ENCODE results near the gene TRIM2.
A peak's percentile ranks its signal among the peaks of the same experiment; 100 is the strongest.

The TRIM2 gene

GRCh38 chr4:153342751-153343552, 138.7 kb downstream of the TRIM2 start:
- DNase-seq: no peak

- DNase-seq: peak; percentile 97
Measured at GRCh38 chr4:153344131-153345011, 140.1 kb downstream of the TRIM2 start, which contains the start of gene MND1. Gene MND1, plus strand, starts transcription at chr4:153344688. Its CDS starts 50 bp downstream, at chr4:153344738.

GRCh38 chr4:153345012-153345981, 141.1 kb downstream of the TRIM2 start:
- DNase-seq: peak; percentile 78

- DNase-seq: no peak
Measured at GRCh38 chr4:153346031-153346430, 141.8 kb downstream of the TRIM2 start.

- DNase-seq: no peak
Measured at GRCh38 chr4:153346563-153346962, 142.3 kb downstream of the TRIM2 start.

- DNase-seq: no peak
Measured at GRCh38 chr4:153347117-153347516, 142.9 kb downstream of the TRIM2 start.

- no peak for DNase-seq
Measured at GRCh38 chr4:153348006-153348405, 143.8 kb downstream of the TRIM2 start.

- DNase-seq: no peak
Measured at GRCh38 chr4:153349206-153349805, 145.1 kb downstream of the TRIM2 start.

- DNase-seq: no peak
Measured at GRCh38 chr4:153362184-153362583, 157.9 kb downstream of the TRIM2 start.

- DNase-seq: no peak
Measured at GRCh38 chr4:153364061-153364460, 159.8 kb downstream of the TRIM2 start.

- no peak for DNase-seq
Measured at GRCh38 chr4:153365003-153365402, 160.8 kb downstream of the TRIM2 start.

GRCh38 chr4:153366486-153366885, 162.2 kb downstream of the TRIM2 start:
- no peak for DNase-seq

GRCh38 chr4:153367092-153367491, 162.8 kb downstream of the TRIM2 start:
- DNase-seq: no peak

- no peak for DNase-seq
Measured at GRCh38 chr4:153369021-153369420, 164.8 kb downstream of the TRIM2 start.

GRCh38 chr4:153371701-153372234, 167.5 kb downstream of the TRIM2 start:
- DNase-seq: no peak

GRCh38 chr4:153372967-153373562, 168.8 kb downstream of the TRIM2 start:
- no peak for DNase-seq

- no peak for DNase-seq
Measured at GRCh38 chr4:153374442-153374841, 170.2 kb downstream of the TRIM2 start.

- DNase-seq: no peak
Measured at GRCh38 chr4:153375303-153375702, 171.1 kb downstream of the TRIM2 start.

- no peak for DNase-seq
Measured at GRCh38 chr4:153383131-153383530, 178.9 kb downstream of the TRIM2 start.

- no peak for DNase-seq
Measured at GRCh38 chr4:153384160-153384559, 179.9 kb downstream of the TRIM2 start.

GRCh38 chr4:153385784-153386183, 181.5 kb downstream of the TRIM2 start:
- no peak for DNase-seq

Measured in activated CD8-positive, alpha-beta memory T cell treated with anti-CD3 and anti-CD28 coated beads, Interleukin-2, amount 50 U/mL, for 48 hours (primary cell).